Stomach (tissue), 4 donors: ENCODE data around the gene IGIP.

Experiments
- CTCF ChIP-seq, 7 experiments: fragments of 450-650 bp in 4 of 7; fragments of 200-600 bp in 3 of 7; sonication (generic) in 3 of 7; IDR thresholded peaks; one replicate each; pipeline ENCODE4 v1.5.1; 2016 to 2019; ENCODE audit warnings: antibody characterized with exemption in 7 of 7, control low read depth in 2 of 7, mild to moderate bottlenecking in 1 of 7
- EP300 ChIP-seq: sonication (generic); formaldehyde crosslinking; IDR thresholded peaks from one replicate; pipeline ENCODE4 v1.6.1; 2017; ENCODE audit warnings: antibody characterized with exemption
- POLR2A ChIP-seq, 4 donors: fragments of 450-650 bp; IDR thresholded peaks; one replicate each; pipeline ENCODE4 v1.6.1; 2016; ENCODE audit warnings: antibody characterized with exemption in 4 of 4, control low read depth in 2 of 4, mild to moderate bottlenecking in 1 of 4, moderate library complexity in 1 of 4
- POLR2AphosphoS5 ChIP-seq, 3 donors: sonication (generic); formaldehyde crosslinking; IDR thresholded peaks; one replicate each; pipeline ENCODE4 v1.6.1; 2016; ENCODE audit warnings: antibody characterized with exemption in 3 of 3

- TF ChIP-seq CTCF (IDR thresholded peaks at IDR 0.05) (no peak), POLR2AphosphoS5 (IDR thresholded peaks at IDR 0.05) (no peak), POLR2A (IDR thresholded peaks at IDR 0.05) (no peak), EP300 (no peak)
Measured at GRCh38 chr5:140106805-140107311, 18.9 kb upstream of the IGIP start.
